GM23248 (cell line): ENCODE data around the gene SERINC3. TPM values are rescaled to one million over a fixed set of nuclear protein-coding genes. Genes with fewer than 3 reads are reported as not detected.

ENCODE experiments used
- DNase-seq: peaks from one replicate; pipeline ENCODE4 v3.0.0-alpha.2; 2015
- H2AFZ ChIP-seq: fragments of 200-600 bp; sonication (generic); 2 replicates; pipeline ENCODE4 v1.6.1; 2016; ENCODE audit warnings: antibody characterized with exemption
- H3F3A ChIP-seq: fragments of 200-600 bp; sonication (generic); 2 replicates; pipeline ENCODE4 v1.6.1; 2016; ENCODE audit warnings: mild to moderate bottlenecking, antibody characterized with exemption, mixed run types; ENCODE audit not compliant: insufficient read depth
- H3K27ac ChIP-seq: fragments of 200-600 bp; sonication (generic); 2 replicates; pipeline ENCODE4 v1.5.1; 2016; ENCODE audit warnings: mild to moderate bottlenecking
- H3K27me3 ChIP-seq: fragments of 200-600 bp; sonication (generic); replicated peaks from 2 replicates; pipeline ENCODE4 v1.6.1; 2016; ENCODE audit warnings: mild to moderate bottlenecking; ENCODE audit not compliant: insufficient read depth
- H3K36me3 ChIP-seq: fragments of 200-600 bp; sonication (generic); 2 replicates; pipeline ENCODE4 v1.6.1; 2016; ENCODE audit warnings: low read depth, mild to moderate bottlenecking
- H3K4me1 ChIP-seq: fragments of 200-600 bp; sonication (generic); 2 replicates; pipeline ENCODE4 v1.6.1; 2016; ENCODE audit warnings: mild to moderate bottlenecking; ENCODE audit not compliant: insufficient read depth
- H3K4me2 ChIP-seq: fragments of 200-600 bp; sonication (generic); one replicate; pipeline ENCODE4 v1.6.1; 2016; ENCODE audit warnings: mild to moderate bottlenecking; ENCODE audit not compliant: unreplicated experiment
- H3K4me3 ChIP-seq: fragments of 200-600 bp; sonication (generic); 2 replicates; pipeline ENCODE4 v1.5.1; 2016; ENCODE audit warnings: mild to moderate bottlenecking
- H3K79me2 ChIP-seq: fragments of 200-600 bp; sonication (generic); 2 replicates; pipeline ENCODE4 v1.6.1; 2016; ENCODE audit warnings: mild to moderate bottlenecking; ENCODE audit not compliant: insufficient read depth
- H3K9ac ChIP-seq: fragments of 200-600 bp; sonication (generic); 2 replicates; pipeline ENCODE4 v1.6.1; 2016; ENCODE audit warnings: mild to moderate bottlenecking
- H3K9me2 ChIP-seq: fragments of 200-600 bp; sonication (generic); 2 replicates; pipeline ENCODE4 v1.6.1; 2016; ENCODE audit warnings: mixed run types, mild to moderate bottlenecking, moderate library complexity; ENCODE audit not compliant: insufficient read depth
- H3K9me3 ChIP-seq: fragments of 200-600 bp; sonication (generic); one replicate; pipeline ENCODE4 v1.6.1; 2017; ENCODE audit warnings: low read depth
- H4K20me1 ChIP-seq: fragments of 200-600 bp; sonication (generic); 2 replicates; pipeline ENCODE4 v1.6.0; 2016; ENCODE audit not compliant: insufficient read depth
- EZH2 ChIP-seq: fragments of 200-600 bp; sonication (generic); IDR thresholded peaks from 2 replicates; pipeline ENCODE4 v1.6.1; 2018; ENCODE audit warnings: antibody characterized with exemption, mild to moderate bottlenecking; ENCODE audit not compliant: insufficient read depth, poor library complexity, severe bottlenecking
- EZH2phosphoT487 ChIP-seq: fragments of 200-600 bp; sonication (generic); IDR thresholded peaks from 2 replicates; pipeline ENCODE4 v1.6.1; 2018; ENCODE audit warnings: antibody characterized with exemption, moderate library complexity, mild to moderate bottlenecking, low read depth; ENCODE audit not compliant: insufficient read depth
- WGBS, 2 experiments: methylation state at CpG; one replicate each; pipeline ENCODE4 v1.1.6; 2015 to 2017; ENCODE audit warnings: low lambda C conversion rate in 2 of 2, low coverage in 1 of 2; ENCODE audit errors: missing lambda C conversion rate in 2 of 2; 5-methylcytosine and 5-hydroxymethylcytosine counted together
- in situ Hi-C: fragments of 300-500 bp; cut with MboI; formaldehyde crosslinking; loops from 2 replicates; pipeline ENCODE4 v1.15.0; 2020
- polyA plus RNA-seq: library from polyadenylated mRNA; unstranded; fragments of >200 nt; fragmentation: Nextera tagmentation; extraction: Ambion mirVana; gene quantifications from 2 replicates; pipeline ENCODE4 v1.2.1, GENCODE V29; 2016
- total RNA-seq: library from RNA; depleted of rRNA; stranded (reverse); fragments of >200 nt; shearing (Covaris generic); gene quantifications from 2 replicates; pipeline ENCODE4 v1.2.3, GENCODE V29; 2014

SERINC3 gene
- total and polyA plus RNA-seq, 2 experiments from 2014 or later, result 141 to 194 TPM

DNA sequence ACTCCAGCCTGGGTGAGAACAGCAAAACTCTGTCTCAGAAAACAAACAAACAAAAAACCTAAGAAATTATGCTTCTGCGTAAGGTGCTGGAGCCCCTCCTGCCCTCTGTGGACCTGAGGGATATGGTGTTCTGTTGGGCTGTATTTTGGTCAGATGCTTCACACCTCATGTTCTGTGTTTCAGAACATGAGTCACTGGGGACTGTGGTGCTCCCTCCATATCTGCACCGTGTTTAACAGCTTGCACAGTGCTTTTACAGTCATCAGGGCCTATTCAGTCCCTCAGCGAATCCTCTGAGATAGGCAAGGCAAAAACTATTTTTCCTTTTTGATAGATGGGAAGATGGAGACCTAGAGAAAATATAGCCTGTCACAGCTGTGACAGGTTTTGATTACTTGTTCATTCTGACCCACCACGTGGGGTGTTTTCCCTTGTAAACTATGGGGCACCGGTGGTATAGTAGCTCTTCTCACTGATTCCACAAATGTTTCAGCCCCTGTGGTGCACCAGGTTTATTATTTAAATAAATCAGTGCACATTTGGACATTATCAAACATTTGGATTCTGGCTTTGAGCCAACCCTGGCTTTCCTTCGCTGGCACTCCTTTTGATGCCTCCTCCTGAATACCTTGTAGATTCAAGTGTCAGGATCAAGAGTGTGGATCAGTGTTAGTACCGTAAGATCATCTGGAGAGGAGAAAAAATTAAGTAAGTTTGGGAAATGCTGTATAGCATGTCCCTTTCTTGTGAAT lies 36.6 kb downstream of the SERINC3 start:
- peaks cover 14% of the 10 kb centered on the region for H3F3A ChIP-seq
- H4K20me1 ChIP-seq, result no peaks in the 10 kb centered on the region
- H3K4me3 ChIP-seq, result no peak overlapping the region
- H3K9me3 ChIP-seq, result no peaks in the 10 kb centered on the region
- 76 to 78% methylated on average over 7 of the region's 7 CpGs for WGBS, 2 experiments
- H3K27me3 ChIP-seq, result no peaks in the 10 kb centered on the region
- H3K79me2 ChIP-seq, result peaks cover 8% of the 10 kb centered on the region; the same call in 1 of the 2 replicates
- no peak for TF ChIP-seq EZH2
- DNase-seq, result peak; percentile 36
- H3K4me2 ChIP-seq, result no peak overlapping the region
- H3K36me3 ChIP-seq, result peaks cover 34% of the 10 kb centered on the region
- no peak overlapping the region for H3K27ac ChIP-seq
- no peak overlapping the region for H2AFZ ChIP-seq
- in situ Hi-C loops, result no loop called here
- H3K9me2 ChIP-seq, result no peaks in the 10 kb centered on the region
- peaks cover 4% of the 10 kb centered on the region for H3K4me1 ChIP-seq
- no peak overlapping the region for H3K9ac ChIP-seq

DNA sequence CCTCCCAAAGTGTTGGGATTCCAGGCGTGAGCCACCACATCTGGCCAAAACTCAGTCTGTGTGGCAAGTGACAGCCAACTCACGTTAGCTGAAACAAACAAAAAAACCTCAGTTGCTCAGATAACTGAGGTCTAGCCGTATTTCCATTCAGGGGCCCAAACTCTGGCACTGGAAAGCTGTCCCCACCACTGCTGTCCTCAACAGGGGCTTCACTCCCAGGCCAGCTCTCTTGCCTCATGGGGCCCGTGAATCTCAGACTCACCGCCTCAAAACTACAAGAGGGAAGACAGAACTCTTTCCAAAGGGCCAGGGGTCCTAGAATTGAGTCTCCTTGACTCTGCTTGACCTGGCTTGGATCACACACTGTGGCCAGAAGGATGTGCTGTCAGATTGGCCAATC lies 38.8 kb downstream of the SERINC3 start:
- WGBS, 2 experiments, result 79 to 86% methylated on average over 4 to 5 of the region's 5 CpGs
- Histone ChIP-seq H3F3A (peaks cover 8% of the 10 kb centered on the region; the same call in 1 of the 2 replicates), H3K79me2 (peaks cover 9% of the 10 kb centered on the region), H3K9me3 (no peaks in the 10 kb centered on the region), H3K9me2 (no peaks in the 10 kb centered on the region), H4K20me1 (no peaks in the 10 kb centered on the region), H3K27me3 (no peaks in the 10 kb centered on the region), H3K9ac (no peak overlapping the region), H3K27ac (no peak overlapping the region), H2AFZ (no peak overlapping the region), H3K4me3 (no peak overlapping the region), H3K4me1 (no peaks in the 10 kb centered on the region), H3K36me3 (peaks cover 19% of the 10 kb centered on the region), H3K4me2 (no peak overlapping the region)
- DNase-seq, result no peak
- TF ChIP-seq EZH2phosphoT487 (no peak), EZH2 (no peak)
- in situ Hi-C loops, result no loop called here

DNA sequence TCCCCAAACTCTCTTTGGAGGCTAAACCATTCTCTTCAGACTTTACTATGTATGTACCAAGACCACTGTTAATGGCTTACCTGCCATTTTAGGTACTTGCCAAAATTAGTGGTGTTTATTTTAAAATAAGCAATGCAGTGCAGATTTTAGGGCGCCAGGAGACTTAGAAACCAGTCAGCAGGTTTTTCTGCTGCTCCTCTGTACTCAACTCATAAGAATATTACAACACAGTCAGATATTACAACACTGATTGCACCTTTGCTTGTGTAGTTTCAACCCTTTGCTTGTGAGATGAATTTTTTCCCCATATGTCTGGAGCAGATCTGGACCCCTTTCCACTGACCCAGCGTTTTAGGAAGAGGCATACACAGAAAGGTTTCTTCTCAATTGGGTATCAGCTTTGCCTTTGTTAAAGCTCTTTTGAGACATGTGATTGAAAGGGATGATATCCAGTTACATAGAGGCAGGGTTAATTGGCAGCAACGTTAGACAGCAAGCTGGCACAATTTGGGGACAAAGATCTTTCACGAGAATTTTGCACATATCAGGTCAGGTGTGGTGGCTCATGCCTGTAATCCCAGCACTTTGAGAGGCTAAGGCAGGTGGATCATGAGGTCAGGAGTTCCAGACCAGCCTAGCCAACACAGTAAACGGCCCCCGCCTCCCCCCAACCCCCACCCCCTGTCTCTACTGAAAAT lies 40.0 kb downstream of the SERINC3 start:
- H3K9me2 ChIP-seq, result no peaks in the 10 kb centered on the region
- in situ Hi-C loops, result no loop called here
- no peak overlapping the region for H3K9ac ChIP-seq
- H3K27ac ChIP-seq, result no peak overlapping the region
- no peaks in the 10 kb centered on the region for H3K9me3 ChIP-seq
- H3F3A ChIP-seq, result peaks cover 11% of the 10 kb centered on the region; the same call in 1 of the 2 replicates
- DNase-seq, result no peak
- H3K4me1 ChIP-seq, result peaks cover 3% of the 10 kb centered on the region
- peaks cover 15% of the 10 kb centered on the region for H3K36me3 ChIP-seq
- H3K4me3 ChIP-seq, result no peak overlapping the region
- no peak overlapping the region for H3K4me2 ChIP-seq
- peaks cover 20% of the 10 kb centered on the region for H3K79me2 ChIP-seq
- no peak overlapping the region for H2AFZ ChIP-seq
- no peaks in the 10 kb centered on the region for H4K20me1 ChIP-seq
- WGBS, 2 experiments, result 69 to 75% methylated on average over 5 to 6 of the region's 6 CpGs
- TF ChIP-seq EZH2phosphoT487, result no peak
- TF ChIP-seq EZH2, result no peak
- H3K27me3 ChIP-seq, result no peaks in the 10 kb centered on the region

DNA sequence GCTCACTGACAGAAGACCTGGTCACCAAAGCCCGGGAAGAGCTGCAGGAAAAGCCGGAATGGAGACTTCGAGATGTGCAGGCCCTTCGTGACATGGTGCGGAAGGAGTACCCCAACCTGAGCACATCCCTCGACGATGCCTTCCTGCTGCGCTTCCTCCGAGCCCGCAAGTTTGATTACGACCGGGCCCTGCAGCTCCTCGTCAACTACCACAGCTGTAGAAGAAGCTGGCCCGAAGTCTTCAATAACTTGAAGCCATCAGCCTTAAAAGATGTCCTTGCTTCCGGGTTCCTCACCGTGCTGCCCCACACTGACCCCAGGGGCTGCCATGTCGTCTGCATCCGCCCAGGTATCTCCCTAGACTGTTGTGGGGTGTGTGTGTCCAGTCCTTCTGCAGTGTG lies 41.8 kb downstream of the SERINC3 start:
- Histone ChIP-seq H3K79me2 (peaks cover 37% of the 10 kb centered on the region), H3K4me2 (no peak overlapping the region), H3K36me3 (peaks cover 11% of the 10 kb centered on the region), H3K9me2 (no peaks in the 10 kb centered on the region), H3K4me3 (no peak overlapping the region), H2AFZ (no peak overlapping the region), H3K9me3 (no peaks in the 10 kb centered on the region), H3K27ac (no peak overlapping the region), H4K20me1 (no peaks in the 10 kb centered on the region), H3K9ac (no peak overlapping the region), H3F3A (peaks cover 14% of the 10 kb centered on the region; the same call in 1 of the 2 replicates), H3K4me1 (peaks cover 10% of the 10 kb centered on the region), H3K27me3 (no peaks in the 10 kb centered on the region)
- 96 to 99% methylated on average over 18 of the region's 18 CpGs for WGBS, 2 experiments
- in situ Hi-C loops, result no loop called here
- no peak for DNase-seq
- TF ChIP-seq EZH2phosphoT487, result no peak
- TF ChIP-seq EZH2, result no peak
